Measurements from ENCODE around the gene TCERG1L. TPM values are rescaled to one million over a fixed set of nuclear protein-coding genes. Genes with fewer than 3 reads are reported as not detected.

The TCERG1L gene
- polyA plus RNA-seq, 3 donors, result not detected

DNA sequence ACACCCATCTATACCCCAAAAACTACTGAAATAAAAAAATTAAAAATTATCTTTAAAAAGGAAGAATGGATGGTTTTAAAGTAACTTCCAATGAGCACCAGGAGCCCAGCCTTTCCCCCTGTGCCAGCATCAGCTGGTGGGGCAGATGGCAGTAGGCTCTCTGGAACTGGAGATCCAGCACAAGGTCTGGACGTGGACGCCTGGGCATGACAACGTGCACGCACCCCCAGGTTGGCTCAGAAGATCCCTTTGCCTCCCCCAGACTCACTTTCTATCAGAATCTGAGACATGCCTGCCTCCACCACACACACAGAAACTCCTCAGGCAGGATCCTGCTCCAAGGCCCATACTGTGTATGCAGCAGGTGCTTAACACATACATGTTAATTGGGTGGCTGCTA lies 35.8 kb downstream of the TCERG1L start:
- no peak overlapping the region for H3K4me3 Mint-ChIP-seq
- no peak overlapping the region for H3K27ac Mint-ChIP-seq
- no peaks in the 10 kb centered on the region for H3K79me2 ChIP-seq (ENCODE audit: insufficient read depth, low read length)
- no peaks in the 10 kb centered on the region for H3K4me1 ChIP-seq (ENCODE audit: control insufficient read depth in 1 of 2, insufficient read depth in 2 of 2, low read length in 2 of 2)
- no peak overlapping the region for H3K9ac ChIP-seq (ENCODE audit: insufficient read depth, low read length, poor library complexity, severe bottlenecking)
- no peak overlapping the region for H3K4me3 ChIP-seq (replicated peaks in 1 of 3; ENCODE audit: low read depth in 2 of 3, low read length in 3 of 3)
- H3K4me2 ChIP-seq (replicated peaks; ENCODE audit: extremely low read depth, low read length, poor library complexity, severe bottlenecking), result no peak overlapping the region
- H3K36me3 ChIP-seq (replicated peaks in 1 of 2; ENCODE audit: control insufficient read depth in 1 of 2, insufficient read depth in 2 of 2, low read length in 2 of 2), result no peaks in the 10 kb centered on the region
- no peak for DNase-seq
- no peak overlapping the region for H3K27ac ChIP-seq (ENCODE audit: low read depth in 1 of 2, low read length in 2 of 2)
- H4K20me1 ChIP-seq (ENCODE audit: insufficient read depth, low read length), result no peaks in the 10 kb centered on the region
- TF ChIP-seq, protein P1, sequence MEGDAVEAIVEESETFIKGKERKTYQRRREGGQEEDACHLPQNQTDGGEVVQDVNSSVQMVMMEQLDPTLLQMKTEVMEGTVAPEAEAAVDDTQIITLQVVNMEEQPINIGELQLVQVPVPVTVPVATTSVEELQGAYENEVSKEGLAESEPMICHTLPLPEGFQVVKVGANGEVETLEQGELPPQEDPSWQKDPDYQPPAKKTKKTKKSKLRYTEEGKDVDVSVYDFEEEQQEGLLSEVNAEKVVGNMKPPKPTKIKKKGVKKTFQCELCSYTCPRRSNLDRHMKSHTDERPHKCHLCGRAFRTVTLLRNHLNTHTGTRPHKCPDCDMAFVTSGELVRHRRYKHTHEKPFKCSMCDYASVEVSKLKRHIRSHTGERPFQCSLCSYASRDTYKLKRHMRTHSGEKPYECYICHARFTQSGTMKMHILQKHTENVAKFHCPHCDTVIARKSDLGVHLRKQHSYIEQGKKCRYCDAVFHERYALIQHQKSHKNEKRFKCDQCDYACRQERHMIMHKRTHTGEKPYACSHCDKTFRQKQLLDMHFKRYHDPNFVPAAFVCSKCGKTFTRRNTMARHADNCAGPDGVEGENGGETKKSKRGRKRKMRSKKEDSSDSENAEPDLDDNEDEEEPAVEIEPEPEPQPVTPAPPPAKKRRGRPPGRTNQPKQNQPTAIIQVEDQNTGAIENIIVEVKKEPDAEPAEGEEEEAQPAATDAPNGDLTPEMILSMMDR (IDR thresholded peaks at IDR 0.05), result no peak
- H3K36me3 Mint-ChIP-seq, result no peaks in the 10 kb centered on the region
- no peaks in the 10 kb centered on the region for H3K4me1 Mint-ChIP-seq
- peaks cover 0 to 1% (median 0%) of the 10 kb centered on the region in 3 donors for H3K27me3 Mint-ChIP-seq (ENCODE audit: low read depth in 3 of 3)
- H3K9me3 Mint-ChIP-seq, result peaks cover 0 to 4% (median 0%) of the 10 kb centered on the region in 7 donors
- H2AFZ ChIP-seq (ENCODE audit: insufficient read depth, low read depth, low read length, poor library complexity, severe bottlenecking), result no peak overlapping the region
- 76% methylated on average over 2 of the region's 4 CpGs for WGBS (ENCODE audit: insufficient coverage)
- no peaks in the 10 kb centered on the region for H3K27me3 ChIP-seq (ENCODE audit: control insufficient read depth in 2 of 2, insufficient read depth in 2 of 2, low read length in 2 of 2)
- no peaks in the 10 kb centered on the region for H3K9me3 ChIP-seq (replicated peaks in 1 of 2; ENCODE audit: control insufficient read depth in 1 of 2, insufficient read depth in 1 of 2, low read length in 2 of 2)
- intact Hi-C loops (cut with micrococcal nuclease), result no loop called here

DNA sequence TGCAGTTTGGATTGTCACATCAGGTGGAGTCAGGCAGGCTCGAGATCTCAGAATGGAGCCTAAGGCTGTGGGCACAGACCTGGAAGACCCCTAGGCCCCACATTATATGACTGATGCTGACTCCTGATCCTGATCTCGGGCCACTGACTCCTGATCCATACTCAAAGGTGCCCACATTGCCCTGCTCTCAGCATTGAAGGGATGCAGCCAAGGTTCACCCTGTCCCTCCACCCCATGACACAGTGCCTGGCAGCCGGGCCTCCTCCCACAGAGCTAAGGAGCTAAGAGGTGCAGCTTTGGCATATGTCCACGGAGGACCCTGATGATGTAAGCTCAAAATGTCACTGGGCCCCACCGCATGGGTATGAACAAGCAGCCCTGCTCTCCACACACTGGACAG lies 36.6 kb downstream of the TCERG1L start:
- no peak overlapping the region for H3K4me2 ChIP-seq (replicated peaks; ENCODE audit: extremely low read depth, low read length, poor library complexity, severe bottlenecking)
- Mint-ChIP-seq H3K27me3 (ENCODE audit: low read depth in 3 of 3) (peaks cover 0 to under 1% (median 0%) of the 10 kb centered on the region in 3 donors), H3K4me1 (no peaks in the 10 kb centered on the region), H3K27ac (no peak overlapping the region), H3K9me3 (peaks cover 0 to 3% (median 0%) of the 10 kb centered on the region in 7 donors), H3K4me3 (no peak overlapping the region), H3K36me3 (no peaks in the 10 kb centered on the region)
- no peaks in the 10 kb centered on the region for H4K20me1 ChIP-seq (ENCODE audit: insufficient read depth, low read length)
- H3K9me3 ChIP-seq (replicated peaks in 1 of 2; ENCODE audit: control insufficient read depth in 1 of 2, insufficient read depth in 1 of 2, low read length in 2 of 2), result no peaks in the 10 kb centered on the region
- no peak overlapping the region for H3K4me3 ChIP-seq (replicated peaks in 1 of 3; ENCODE audit: low read depth in 2 of 3, low read length in 3 of 3)
- WGBS (ENCODE audit: insufficient coverage), result 86% methylated on average over 4 of the region's 5 CpGs
- no peaks in the 10 kb centered on the region for H3K79me2 ChIP-seq (ENCODE audit: insufficient read depth, low read length)
- no peaks in the 10 kb centered on the region for H3K36me3 ChIP-seq (replicated peaks in 1 of 2; ENCODE audit: control insufficient read depth in 1 of 2, insufficient read depth in 2 of 2, low read length in 2 of 2)
- H3K9ac ChIP-seq (ENCODE audit: insufficient read depth, low read length, poor library complexity, severe bottlenecking), result no peak overlapping the region
- no peak for DNase-seq
- H3K27me3 ChIP-seq (ENCODE audit: control insufficient read depth in 2 of 2, insufficient read depth in 2 of 2, low read length in 2 of 2), result no peaks in the 10 kb centered on the region
- H3K27ac ChIP-seq (ENCODE audit: low read depth in 1 of 2, low read length in 2 of 2), result no peak overlapping the region
- no peaks in the 10 kb centered on the region for H3K4me1 ChIP-seq (ENCODE audit: control insufficient read depth in 1 of 2, insufficient read depth in 2 of 2, low read length in 2 of 2)
- TF ChIP-seq, protein P1 (IDR thresholded peaks at IDR 0.05), result no peak
- H2AFZ ChIP-seq (ENCODE audit: insufficient read depth, low read depth, low read length, poor library complexity, severe bottlenecking), result no peak overlapping the region
- intact Hi-C loops (cut with micrococcal nuclease), result no loop called here
